ENCODE data around the gene CD248. TPM values are rescaled to one million over a fixed set of nuclear protein-coding genes. Genes with fewer than 3 reads are reported as not detected.

Gene CD248
- total RNA-seq, 2 donors from 2014 or later, result 4.9 to 8.8 TPM

DNA sequence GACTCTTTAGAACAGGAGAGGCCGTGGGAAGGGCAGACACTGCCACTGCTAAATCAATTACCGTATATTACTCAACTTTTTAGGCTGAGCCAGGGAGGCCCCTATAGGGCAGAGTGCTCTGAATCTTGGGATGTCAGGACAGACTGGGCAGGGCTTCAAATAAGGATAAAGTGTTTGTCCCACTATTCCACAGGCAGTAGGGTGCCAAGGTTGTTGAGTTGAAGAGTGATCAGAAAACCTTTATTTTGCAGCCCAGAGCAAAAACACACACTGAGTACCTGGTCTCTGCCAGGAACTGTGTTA lies 32.2 kb upstream of the CD248 start:
- TF ChIP-seq, protein P1, sequence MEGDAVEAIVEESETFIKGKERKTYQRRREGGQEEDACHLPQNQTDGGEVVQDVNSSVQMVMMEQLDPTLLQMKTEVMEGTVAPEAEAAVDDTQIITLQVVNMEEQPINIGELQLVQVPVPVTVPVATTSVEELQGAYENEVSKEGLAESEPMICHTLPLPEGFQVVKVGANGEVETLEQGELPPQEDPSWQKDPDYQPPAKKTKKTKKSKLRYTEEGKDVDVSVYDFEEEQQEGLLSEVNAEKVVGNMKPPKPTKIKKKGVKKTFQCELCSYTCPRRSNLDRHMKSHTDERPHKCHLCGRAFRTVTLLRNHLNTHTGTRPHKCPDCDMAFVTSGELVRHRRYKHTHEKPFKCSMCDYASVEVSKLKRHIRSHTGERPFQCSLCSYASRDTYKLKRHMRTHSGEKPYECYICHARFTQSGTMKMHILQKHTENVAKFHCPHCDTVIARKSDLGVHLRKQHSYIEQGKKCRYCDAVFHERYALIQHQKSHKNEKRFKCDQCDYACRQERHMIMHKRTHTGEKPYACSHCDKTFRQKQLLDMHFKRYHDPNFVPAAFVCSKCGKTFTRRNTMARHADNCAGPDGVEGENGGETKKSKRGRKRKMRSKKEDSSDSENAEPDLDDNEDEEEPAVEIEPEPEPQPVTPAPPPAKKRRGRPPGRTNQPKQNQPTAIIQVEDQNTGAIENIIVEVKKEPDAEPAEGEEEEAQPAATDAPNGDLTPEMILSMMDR (IDR thresholded peaks at IDR 0.05), result no peak
- H3K27me3 ChIP-seq, result no peaks in the 10 kb centered on the region
- H3K36me3 ChIP-seq, result no peaks in the 10 kb centered on the region
- H3K27ac ChIP-seq, result peak overlapping the region; percentile 87
- H3K9me3 ChIP-seq, result no peaks in the 10 kb centered on the region
- no peak overlapping the region for H3K4me3 ChIP-seq
- intact Hi-C loops (cut with DNase I), result no loop called here
- peak overlapping the region in 1 of 2 donors; percentile 42 for H3K9ac ChIP-seq (ENCODE audit: low read depth in 2 of 2, low read length in 2 of 2)
- H3K4me1 ChIP-seq, result peaks cover 20% of the 10 kb centered on the region
- DNase-seq, result no peak

DNA sequence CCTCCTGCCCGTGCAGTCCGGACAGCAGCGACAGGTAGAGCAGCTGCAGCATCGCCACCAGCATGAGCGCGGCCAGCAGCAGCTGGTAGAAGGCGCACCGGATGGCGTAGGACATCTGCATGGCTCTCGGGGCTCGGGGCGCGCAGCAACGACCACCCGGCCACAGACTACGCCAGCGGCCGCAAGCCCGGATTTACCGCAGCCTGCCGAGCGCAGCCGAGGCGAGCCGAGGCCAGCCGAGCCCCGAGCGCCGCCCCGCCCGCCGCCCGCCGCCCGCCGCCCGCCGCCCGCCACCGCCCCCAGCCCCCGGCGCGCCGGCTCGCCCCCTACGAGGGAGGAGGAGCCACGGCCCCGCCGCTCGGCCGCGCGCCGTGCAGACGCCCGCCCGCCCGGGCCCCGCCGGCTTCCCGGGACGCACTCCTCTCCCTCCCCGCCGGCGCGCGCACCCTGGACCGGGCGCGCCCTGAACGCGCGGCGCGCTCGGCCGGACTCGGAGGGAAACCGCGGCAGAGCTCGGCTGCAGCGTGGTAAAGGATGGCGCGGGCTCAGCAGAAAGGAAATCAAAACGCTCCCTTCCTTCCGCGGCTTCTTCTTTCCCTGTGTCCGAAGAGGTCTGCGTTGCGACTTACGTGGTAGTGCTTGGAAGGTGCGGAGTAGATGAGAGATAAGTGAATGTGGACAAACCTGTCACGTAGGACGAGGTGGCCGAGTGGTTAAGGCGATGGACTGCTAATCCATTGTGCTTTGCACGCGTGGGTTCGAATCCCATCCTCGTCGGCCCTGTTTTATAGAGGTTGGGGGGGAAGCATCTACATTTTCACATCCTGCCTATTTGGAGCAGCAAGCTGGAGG lies 30.8 kb upstream of the CD248 start, which contains the start of gene B4GAT1:
Gene B4GAT1, minus strand, starts transcription at position 205 of the 852 bp plus-strand sequence. Its CDS starts 84 bp downstream, at position 121.
- intact Hi-C loops (cut with DNase I), result no loop called here
- Histone ChIP-seq H3K4me1 (peaks cover 25% of the 10 kb centered on the region), H3K36me3 (no peaks in the 10 kb centered on the region), H3K9ac (ENCODE audit: low read depth in 2 of 2, low read length in 2 of 2) (peak within 1 kb of the TSS; percentile 98 to 100), H3K9me3 (no peaks in the 10 kb centered on the region), H3K27ac (peak within 1 kb of the TSS; percentile 87), H3K4me3 (peak within 1 kb of the TSS; percentile 78), H3K27me3 (no peaks in the 10 kb centered on the region)
- DNase-seq, result peak; percentile 90
- TF ChIP-seq, protein P1 (IDR thresholded peaks at IDR 0.05), result no peak

DNA sequence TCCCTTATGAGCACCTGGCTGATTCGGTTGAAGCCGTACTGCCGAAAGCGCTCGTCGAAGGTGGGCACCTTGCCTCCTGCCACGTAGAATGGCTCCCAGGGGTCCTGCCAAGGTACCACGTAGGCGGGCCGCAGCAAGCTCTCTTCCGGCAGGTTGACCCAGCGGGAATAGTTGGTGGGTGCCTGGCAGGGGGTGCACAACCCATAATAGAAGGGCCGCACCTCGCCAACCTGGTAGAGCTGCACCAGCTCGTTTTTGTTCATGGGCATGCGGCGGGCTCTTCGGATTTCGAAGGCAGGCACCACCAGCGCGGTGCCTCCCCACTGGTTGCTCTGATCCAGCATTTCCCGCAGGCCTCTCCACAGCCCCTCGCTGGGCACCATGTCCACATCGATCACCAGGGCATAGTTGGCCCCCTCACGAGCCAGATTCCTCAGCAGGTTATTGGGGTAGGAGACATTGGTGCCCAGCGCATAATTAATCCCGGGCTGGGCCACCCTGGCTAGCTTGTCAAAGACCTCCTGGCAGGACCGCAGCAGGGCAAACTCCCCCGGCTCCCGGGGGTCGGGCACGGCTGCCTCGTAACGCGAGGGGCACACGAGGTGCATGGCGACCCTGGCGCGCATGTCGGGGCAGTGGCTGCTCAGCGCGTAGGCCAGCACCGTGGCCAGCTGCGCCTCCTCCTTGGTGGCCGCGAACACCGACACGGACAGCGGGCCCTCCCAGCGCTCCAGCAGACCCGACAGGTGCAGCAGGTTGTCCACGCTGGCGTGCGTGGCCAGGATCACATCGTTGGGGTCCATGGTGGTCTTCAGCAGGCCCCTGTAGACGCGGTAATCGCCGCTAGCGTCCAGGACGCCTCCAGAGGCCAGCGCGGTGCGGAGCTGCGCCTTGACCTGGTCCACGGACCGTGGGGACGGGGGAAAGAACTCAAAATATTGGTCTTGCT lies 29.9 kb upstream of the CD248 start:
- Histone ChIP-seq H3K9me3 (no peaks in the 10 kb centered on the region), H3K4me1 (peaks cover 25% of the 10 kb centered on the region), H3K9ac (ENCODE audit: low read depth in 2 of 2, low read length in 2 of 2) (peak overlapping the region; percentile 98 to 100), H3K36me3 (no peaks in the 10 kb centered on the region), H3K27me3 (no peaks in the 10 kb centered on the region), H3K27ac (peak overlapping the region; percentile 85), H3K4me3 (peak overlapping the region; percentile 78)
- peak; percentile 43 for DNase-seq
- TF ChIP-seq, protein P1 (IDR thresholded peaks at IDR 0.05), result no peak
- intact Hi-C loops (cut with DNase I), result no loop called here

DNA sequence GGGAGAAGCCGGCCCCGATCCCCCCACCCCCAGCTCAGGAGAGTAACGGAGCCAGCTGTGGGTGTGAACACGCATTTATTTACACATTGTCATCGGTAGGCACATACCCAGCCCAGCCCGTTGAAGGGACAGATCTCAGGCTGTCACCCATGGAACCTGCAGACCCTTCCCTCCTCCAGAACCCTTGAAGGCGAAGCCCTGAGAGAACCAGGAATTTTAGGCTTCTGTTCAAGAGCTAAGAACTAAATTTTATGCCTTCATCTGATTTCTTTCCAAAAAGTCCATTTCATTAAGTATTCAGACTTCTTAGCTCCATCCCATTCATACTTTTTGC lies 28.4 kb upstream of the CD248 start:
- H3K4me1 ChIP-seq, result peaks cover 25% of the 10 kb centered on the region
- DNase-seq, result no peak
- intact Hi-C loops (cut with DNase I), result no loop called here

More for the DNA sequence above, 28.4 kb upstream of the CD248 start:
- H3K36me3 ChIP-seq, result peaks cover 6% of the 10 kb centered on the region
- peak overlapping the region; percentile 64 to 98 for H3K9ac ChIP-seq (ENCODE audit: low read depth in 2 of 2, low read length in 2 of 2)
- TF ChIP-seq, protein P1 (IDR thresholded peaks at IDR 0.05), result no peak
- no peaks in the 10 kb centered on the region for H3K27me3 ChIP-seq
- H3K9me3 ChIP-seq, result no peaks in the 10 kb centered on the region
- peak overlapping the region; percentile 77 for H3K27ac ChIP-seq
- peak overlapping the region; percentile 100 for H3K4me3 ChIP-seq

Data from colonic mucosa (tissue), 4 donors.